GM12874 (cell line): ENCODE data around the gene KIF1A.

Experiments used
- TF ChIP-seq, protein P1 (sequence below): IDR thresholded peaks from 2 replicates; pipeline ENCODE4 v1.5.1; 2011; ENCODE audit warnings: low read depth, mild to moderate bottlenecking, control low read depth, low read length, moderate library complexity; ENCODE audit not compliant: insufficient read depth

The KIF1A gene

GRCh38 chr2:240759459-240759858, 60.6 kb downstream of the KIF1A start:
- TF ChIP-seq, protein P1, sequence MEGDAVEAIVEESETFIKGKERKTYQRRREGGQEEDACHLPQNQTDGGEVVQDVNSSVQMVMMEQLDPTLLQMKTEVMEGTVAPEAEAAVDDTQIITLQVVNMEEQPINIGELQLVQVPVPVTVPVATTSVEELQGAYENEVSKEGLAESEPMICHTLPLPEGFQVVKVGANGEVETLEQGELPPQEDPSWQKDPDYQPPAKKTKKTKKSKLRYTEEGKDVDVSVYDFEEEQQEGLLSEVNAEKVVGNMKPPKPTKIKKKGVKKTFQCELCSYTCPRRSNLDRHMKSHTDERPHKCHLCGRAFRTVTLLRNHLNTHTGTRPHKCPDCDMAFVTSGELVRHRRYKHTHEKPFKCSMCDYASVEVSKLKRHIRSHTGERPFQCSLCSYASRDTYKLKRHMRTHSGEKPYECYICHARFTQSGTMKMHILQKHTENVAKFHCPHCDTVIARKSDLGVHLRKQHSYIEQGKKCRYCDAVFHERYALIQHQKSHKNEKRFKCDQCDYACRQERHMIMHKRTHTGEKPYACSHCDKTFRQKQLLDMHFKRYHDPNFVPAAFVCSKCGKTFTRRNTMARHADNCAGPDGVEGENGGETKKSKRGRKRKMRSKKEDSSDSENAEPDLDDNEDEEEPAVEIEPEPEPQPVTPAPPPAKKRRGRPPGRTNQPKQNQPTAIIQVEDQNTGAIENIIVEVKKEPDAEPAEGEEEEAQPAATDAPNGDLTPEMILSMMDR, result no peak

DNA sequence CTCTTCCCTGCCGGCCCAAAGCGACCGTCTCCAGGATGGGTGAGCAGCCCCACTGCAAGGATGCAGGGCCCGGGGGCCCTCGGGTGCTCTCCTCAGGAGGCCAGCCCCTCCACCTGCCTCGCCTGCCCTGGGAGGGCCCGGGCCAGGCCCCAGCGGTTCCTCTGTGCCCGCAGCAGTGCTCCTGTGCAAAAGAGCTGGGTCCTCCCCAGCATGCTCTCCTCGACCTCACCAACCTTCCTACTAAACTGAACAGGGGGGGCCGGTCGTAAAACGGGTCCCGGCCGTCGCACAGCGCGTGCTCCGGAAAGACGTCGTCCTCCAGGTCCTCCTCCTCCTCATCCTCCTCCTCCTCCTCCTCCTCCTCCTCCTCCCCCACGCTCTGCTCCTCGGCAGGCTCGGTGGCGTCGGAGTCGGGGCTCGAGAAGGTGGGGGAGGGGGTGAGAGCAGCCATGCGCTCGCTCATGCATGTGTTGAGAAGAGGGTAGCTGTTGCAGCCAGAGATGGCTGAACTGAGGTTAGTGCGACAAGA, 62.9 kb downstream of the KIF1A start:
- TF ChIP-seq, protein P1, result no peak

DNA sequence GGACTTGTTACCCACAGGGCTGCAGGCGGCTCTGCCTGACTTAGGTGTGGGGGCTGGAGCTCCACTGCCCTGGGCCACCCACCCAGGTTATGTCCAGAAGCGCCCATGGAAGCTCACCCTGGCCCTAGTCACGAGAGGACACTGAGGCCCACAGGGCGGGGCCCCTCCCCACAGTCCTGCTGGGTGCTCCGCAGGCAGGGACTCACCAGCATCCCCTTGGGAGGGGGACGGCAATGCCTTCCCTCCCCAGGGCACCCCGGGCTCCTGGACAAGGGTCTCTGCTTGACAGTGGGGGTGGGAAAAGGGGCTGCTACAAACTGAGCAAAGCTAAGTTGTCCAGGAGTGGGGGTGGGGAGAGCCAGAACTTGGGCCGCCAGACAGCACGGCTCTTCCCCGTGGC, 67.8 kb downstream of the KIF1A start:
- TF ChIP-seq, protein P1, result no peak

- TF ChIP-seq, protein P1, result no peak
Observed at GRCh38 chr2:240750409-240750808, 69.6 kb downstream of the KIF1A start.

DNA sequence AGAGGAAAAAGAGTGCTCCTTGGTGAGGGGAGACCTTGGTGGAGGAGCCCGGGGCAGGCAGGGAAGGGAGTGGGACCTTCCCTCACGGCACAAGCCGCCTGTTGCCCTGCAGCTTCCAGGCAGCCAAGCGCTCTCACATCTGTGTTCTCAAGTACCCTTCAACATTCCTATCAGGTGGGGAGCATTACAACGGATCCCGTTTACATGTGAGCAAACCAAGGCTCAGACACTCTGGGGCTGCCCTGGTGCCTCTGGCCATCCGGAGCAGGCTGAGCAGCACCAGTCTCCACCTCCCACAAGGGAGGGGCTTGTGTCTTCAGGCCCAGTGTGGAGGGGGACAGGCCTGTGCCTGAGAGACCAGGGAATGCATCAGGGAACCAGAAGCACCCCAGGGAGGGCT, 70.5 kb downstream of the KIF1A start:
- TF ChIP-seq, protein P1, result no peak

DNA sequence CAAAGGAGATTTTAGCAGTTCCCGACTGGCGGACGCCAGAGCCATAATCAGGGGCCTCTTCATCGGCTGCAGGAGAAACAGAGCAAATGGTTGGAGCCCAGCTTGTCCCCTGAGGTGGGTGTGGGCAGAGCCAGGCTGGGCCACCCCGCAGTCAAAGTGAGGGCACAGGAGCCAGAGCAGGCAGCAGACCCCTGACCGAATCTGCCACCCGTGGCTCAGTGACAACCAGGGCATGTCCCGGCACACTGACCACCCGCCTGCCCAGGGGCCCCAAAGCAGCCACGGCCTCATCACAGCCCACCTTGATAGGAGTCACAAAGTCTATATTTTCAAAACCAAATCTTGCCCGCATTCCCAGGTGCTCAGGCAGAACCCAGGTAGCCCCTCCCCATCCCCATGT, 72.8 kb downstream of the KIF1A start:
- TF ChIP-seq, protein P1, result no peak

DNA sequence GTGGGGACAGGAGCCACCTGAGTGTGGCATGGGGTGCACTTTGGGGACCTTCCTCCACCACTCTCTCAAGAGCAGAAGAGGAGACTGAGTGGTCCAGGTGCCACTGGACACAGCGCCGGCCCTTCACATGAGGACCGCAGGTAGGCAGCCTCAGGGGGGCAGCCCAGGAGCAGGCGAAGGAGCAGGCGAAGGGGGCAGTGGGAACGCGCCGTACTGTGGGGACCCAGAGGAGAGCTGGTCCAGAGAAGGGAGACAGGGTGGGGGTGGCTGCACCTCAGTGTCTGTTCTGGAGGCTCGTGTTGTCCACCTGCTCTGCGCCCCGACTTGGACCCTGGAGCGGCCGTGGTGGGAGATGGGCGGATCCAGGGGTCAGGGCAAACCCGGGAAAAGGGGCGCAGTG, 73.3 kb downstream of the KIF1A start:
- TF ChIP-seq, protein P1, result no peak
